ENCODE measurements around the gene ANKRD55.
"Not testable (repeated sequence)": the region's sequence is repeated elsewhere in the genome, so short reads cannot be mapped to it uniquely, and the experiment has no call there.

ANKRD55 gene

GRCh38 chr5:56206126-56206910 is 26.8 kb downstream of the ANKRD55 start:
- no peak for DNase-seq

- DNase-seq = not testable (repeated sequence)
Measured at GRCh38 chr5:56203936-56204335, 29.2 kb downstream of the ANKRD55 start.

GRCh38 chr5:56202483-56202882 is 30.6 kb downstream of the ANKRD55 start:
- no peak for DNase-seq

- DNase-seq = not testable (repeated sequence)
Measured at GRCh38 chr5:56201762-56202261, 31.3 kb downstream of the ANKRD55 start.

GRCh38 chr5:56200971-56201666 is 32.0 kb downstream of the ANKRD55 start:
- DNase-seq = peak; percentile 41

- no peak for DNase-seq
Measured at GRCh38 chr5:56195016-56195415, 38.1 kb downstream of the ANKRD55 start.

GRCh38 chr5:56192246-56192645 is 40.9 kb downstream of the ANKRD55 start:
- no peak for DNase-seq

- DNase-seq = no peak
Measured at GRCh38 chr5:56191656-56192055, 41.5 kb downstream of the ANKRD55 start.

- no peak for DNase-seq
Measured at GRCh38 chr5:56190497-56190896, 42.6 kb downstream of the ANKRD55 start.

GRCh38 chr5:56185768-56186311 is 47.3 kb downstream of the ANKRD55 start:
- DNase-seq = no peak

- DNase-seq = no peak
Measured at GRCh38 chr5:56183506-56183905, 49.6 kb downstream of the ANKRD55 start.

GRCh38 chr5:56179442-56179841 is 53.7 kb downstream of the ANKRD55 start:
- DNase-seq = no peak

- DNase-seq = no peak
Measured at GRCh38 chr5:56178823-56179222, 54.3 kb downstream of the ANKRD55 start.

GRCh38 chr5:56176871-56177533 is 56.1 kb downstream of the ANKRD55 start:
- no peak for DNase-seq

GRCh38 chr5:56176155-56176798 is 56.9 kb downstream of the ANKRD55 start:
- no peak for DNase-seq

GRCh38 chr5:56175488-56175887 is 57.6 kb downstream of the ANKRD55 start:
- DNase-seq = no peak

- DNase-seq = no peak
Measured at GRCh38 chr5:56175021-56175420, 58.1 kb downstream of the ANKRD55 start.

- DNase-seq = no peak
Measured at GRCh38 chr5:56172241-56172640, 60.9 kb downstream of the ANKRD55 start.

GRCh38 chr5:56170557-56170956 is 62.6 kb downstream of the ANKRD55 start:
- no peak for DNase-seq

- no peak for DNase-seq
Measured at GRCh38 chr5:56169949-56170348, 63.2 kb downstream of the ANKRD55 start.

GRCh38 chr5:56169281-56169680 is 63.8 kb downstream of the ANKRD55 start:
- DNase-seq = no peak

- DNase-seq = no peak
Measured at GRCh38 chr5:56168066-56168478, 65.1 kb downstream of the ANKRD55 start.

- DNase-seq = no peak
Measured at GRCh38 chr5:56167519-56167918, 65.6 kb downstream of the ANKRD55 start.

Data from activated CD4-positive, CD25-positive, alpha-beta regulatory T cell treated with anti-CD3 and anti-CD28 coated beads, Interleukin-2, amount 50 U/mL, for 72 hours (primary cell).